CD4-positive, alpha-beta T cell treated with Interleukin-2 at 100 ng/mL for 4 hours (primary cell): ENCODE measurements around the gene COX7B2.

Experiments used
- DNase-seq: peaks from one replicate; pipeline ENCODE4 v3.0.0-alpha.2; 2020; ENCODE audit warnings: low spot score

COX7B2 gene

GRCh38 chr4:46717950-46718349, 191.1 kb downstream of the COX7B2 start:
- no peak for DNase-seq

- DNase-seq, result no peak
Observed at GRCh38 chr4:46715468-46715867, 193.6 kb downstream of the COX7B2 start.

GRCh38 chr4:46698891-46699290, 210.2 kb downstream of the COX7B2 start:
- DNase-seq, result no peak
